ENCODE results near the gene GTF2B. TPM values are rescaled to one million over a fixed set of nuclear protein-coding genes. Genes with fewer than 3 reads are reported as not detected.
"Not testable (repeated sequence)": the region's sequence is repeated elsewhere in the genome, so short reads cannot be mapped to it uniquely, and the experiment has no call there.

Gene GTF2B
- total and polyA plus RNA-seq, 2 donors (not counting 1 experiment from before 2014, with no cell fraction given) = 37.8 to 42.2 TPM

DNA sequence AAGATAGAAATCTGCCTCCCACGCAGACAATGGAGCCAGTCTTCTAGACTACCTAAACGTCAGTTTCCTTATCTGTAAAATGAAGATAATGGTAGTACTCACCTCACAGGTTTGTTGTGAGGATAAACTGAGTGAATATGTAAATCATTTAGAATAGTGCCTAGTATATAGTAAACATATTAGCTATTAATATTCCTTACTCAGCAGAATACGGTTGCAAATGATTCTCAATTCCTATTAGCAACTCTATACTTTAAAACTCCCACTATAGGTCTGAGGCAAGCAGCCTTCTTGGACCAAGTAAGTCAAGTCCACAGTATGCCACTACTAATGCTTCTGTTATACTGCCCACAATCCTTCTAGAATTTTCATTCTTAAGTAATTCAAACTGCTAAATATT lies 5.4 kb downstream of the GTF2B start:
- H3K79me2 ChIP-seq (ENCODE audit: control insufficient read depth, insufficient read depth, low read length) = peaks cover 35% of the 10 kb centered on the region
- H3K36me3 ChIP-seq (ENCODE audit: control insufficient read depth, insufficient read depth, low read length) = peaks cover 2% of the 10 kb centered on the region
- no peaks in the 10 kb centered on the region for H4K20me1 ChIP-seq (ENCODE audit: control insufficient read depth, extremely low read depth, insufficient read depth, low read length)
- DNase-seq (ENCODE audit: low read depth in 2 of 2) = no peak
- no peaks in the 10 kb centered on the region for H3K9me3 ChIP-seq (ENCODE audit: control insufficient read depth, insufficient read depth, low read depth, low read length)
- no peak overlapping the region for H3K27ac ChIP-seq (ENCODE audit: insufficient read depth, low read length)
- H3K27me3 ChIP-seq (ENCODE audit: control insufficient read depth, insufficient read depth, low read length) = no peaks in the 10 kb centered on the region
- H3K4me1 ChIP-seq (ENCODE audit: control insufficient read depth, extremely low read depth, insufficient read depth, low read length) = peaks cover 4% of the 10 kb centered on the region
- no peak overlapping the region for H3K4me3 ChIP-seq (replicated peaks in 1 of 4; ENCODE audit: control extremely low read depth in 1 of 4, insufficient read depth in 1 of 4, low read depth in 3 of 4, low read length in 4 of 4)
- H2AFZ ChIP-seq (ENCODE audit: low read length) = no peak overlapping the region
- TF ChIP-seq, protein P1, sequence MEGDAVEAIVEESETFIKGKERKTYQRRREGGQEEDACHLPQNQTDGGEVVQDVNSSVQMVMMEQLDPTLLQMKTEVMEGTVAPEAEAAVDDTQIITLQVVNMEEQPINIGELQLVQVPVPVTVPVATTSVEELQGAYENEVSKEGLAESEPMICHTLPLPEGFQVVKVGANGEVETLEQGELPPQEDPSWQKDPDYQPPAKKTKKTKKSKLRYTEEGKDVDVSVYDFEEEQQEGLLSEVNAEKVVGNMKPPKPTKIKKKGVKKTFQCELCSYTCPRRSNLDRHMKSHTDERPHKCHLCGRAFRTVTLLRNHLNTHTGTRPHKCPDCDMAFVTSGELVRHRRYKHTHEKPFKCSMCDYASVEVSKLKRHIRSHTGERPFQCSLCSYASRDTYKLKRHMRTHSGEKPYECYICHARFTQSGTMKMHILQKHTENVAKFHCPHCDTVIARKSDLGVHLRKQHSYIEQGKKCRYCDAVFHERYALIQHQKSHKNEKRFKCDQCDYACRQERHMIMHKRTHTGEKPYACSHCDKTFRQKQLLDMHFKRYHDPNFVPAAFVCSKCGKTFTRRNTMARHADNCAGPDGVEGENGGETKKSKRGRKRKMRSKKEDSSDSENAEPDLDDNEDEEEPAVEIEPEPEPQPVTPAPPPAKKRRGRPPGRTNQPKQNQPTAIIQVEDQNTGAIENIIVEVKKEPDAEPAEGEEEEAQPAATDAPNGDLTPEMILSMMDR (conservative IDR thresholded peaks at IDR 0.05 in 1 of 2, IDR thresholded peaks at IDR 0.05 in 1 of 2; ENCODE audit: low read depth in 1 of 2, low read length in 2 of 2) = no peak
- no peak for TF ChIP-seq EZH2 (IDR thresholded peaks at IDR 0.05; ENCODE audit: low read length, missing control alignments)
- no peak overlapping the region for H3K9ac ChIP-seq (ENCODE audit: insufficient read depth, low read length)
- H3K4me2 ChIP-seq (ENCODE audit: extremely low read depth, insufficient read depth, low read length) = no peak overlapping the region

DNA sequence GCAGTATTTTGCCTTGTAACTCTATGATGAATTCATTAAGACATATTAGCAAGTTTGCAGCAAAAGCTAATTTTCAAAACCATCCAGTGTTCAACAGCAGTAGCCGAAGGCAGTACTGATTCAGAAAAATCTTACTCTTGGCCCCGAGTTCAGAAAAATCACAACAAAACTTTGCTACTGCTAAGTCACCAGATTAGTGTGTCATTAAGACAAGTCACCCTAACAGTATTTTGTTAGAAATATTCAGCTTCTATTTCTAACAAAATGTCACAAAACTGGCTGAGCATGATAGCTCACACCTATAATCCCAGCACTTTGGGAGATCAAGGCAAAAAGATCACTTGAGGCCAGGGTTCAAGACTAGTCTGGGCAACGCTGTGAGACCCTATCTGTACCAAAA lies 8.2 kb downstream of the GTF2B start:
- Histone ChIP-seq H3K27me3 (ENCODE audit: control insufficient read depth, insufficient read depth, low read length) (no peaks in the 10 kb centered on the region), H3K79me2 (ENCODE audit: control insufficient read depth, insufficient read depth, low read length) (peaks cover 8% of the 10 kb centered on the region), H3K9me3 (ENCODE audit: control insufficient read depth, insufficient read depth, low read depth, low read length) (no peaks in the 10 kb centered on the region), H2AFZ (ENCODE audit: low read length) (no peak overlapping the region), H3K4me1 (ENCODE audit: control insufficient read depth, extremely low read depth, insufficient read depth, low read length) (no peaks in the 10 kb centered on the region), H3K4me2 (ENCODE audit: extremely low read depth, insufficient read depth, low read length) (no peak overlapping the region), H3K4me3 (replicated peaks in 1 of 4; ENCODE audit: control extremely low read depth in 1 of 4, insufficient read depth in 1 of 4, low read depth in 3 of 4, low read length in 4 of 4) (no peak overlapping the region), H4K20me1 (ENCODE audit: control insufficient read depth, extremely low read depth, insufficient read depth, low read length) (no peaks in the 10 kb centered on the region), H3K27ac (ENCODE audit: insufficient read depth, low read length) (no peak overlapping the region), H3K9ac (ENCODE audit: insufficient read depth, low read length) (no peak overlapping the region), H3K36me3 (ENCODE audit: control insufficient read depth, insufficient read depth, low read length) (peaks cover 2% of the 10 kb centered on the region)
- no peak for DNase-seq (ENCODE audit: low read depth in 2 of 2)
- TF ChIP-seq, protein P1 (conservative IDR thresholded peaks at IDR 0.05 in 1 of 2, IDR thresholded peaks at IDR 0.05 in 1 of 2; ENCODE audit: low read depth in 1 of 2, low read length in 2 of 2) = no peak
- TF ChIP-seq EZH2 (IDR thresholded peaks at IDR 0.05; ENCODE audit: low read length, missing control alignments) = no peak

DNA sequence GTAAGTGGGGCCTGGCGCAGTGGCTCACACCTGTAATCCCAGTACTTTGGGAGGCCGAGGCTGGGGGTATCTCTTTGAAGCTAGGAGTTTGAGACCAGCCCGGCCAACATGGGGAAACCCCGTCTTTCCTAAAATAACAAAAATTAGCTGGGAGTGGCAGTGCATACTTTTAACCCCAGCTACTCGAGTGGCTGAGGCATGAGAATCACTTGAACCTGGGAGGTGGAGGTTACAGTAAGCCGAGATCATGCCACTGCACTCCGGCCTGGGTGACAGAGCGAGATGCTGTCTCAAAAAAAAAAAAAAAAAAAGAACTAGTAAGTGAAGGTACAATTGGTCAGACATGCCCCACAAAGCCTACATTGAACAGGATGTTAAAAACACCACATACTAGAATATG lies 10.7 kb downstream of the GTF2B start:
- H3K4me1 ChIP-seq (ENCODE audit: control insufficient read depth, extremely low read depth, insufficient read depth, low read length); H3K9ac ChIP-seq (ENCODE audit: insufficient read depth, low read length); H3K27me3 ChIP-seq (ENCODE audit: control insufficient read depth, insufficient read depth, low read length); H3K27ac ChIP-seq (ENCODE audit: insufficient read depth, low read length); H3K36me3 ChIP-seq (ENCODE audit: control insufficient read depth, insufficient read depth, low read length); H3K9me3 ChIP-seq (ENCODE audit: control insufficient read depth, insufficient read depth, low read depth, low read length); H3K79me2 ChIP-seq (ENCODE audit: control insufficient read depth, insufficient read depth, low read length); H4K20me1 ChIP-seq (ENCODE audit: control insufficient read depth, extremely low read depth, insufficient read depth, low read length); H2AFZ ChIP-seq (ENCODE audit: low read length); DNase-seq (ENCODE audit: low read depth in 2 of 2); H3K4me3 ChIP-seq (replicated peaks in 1 of 4; ENCODE audit: control extremely low read depth in 1 of 4, insufficient read depth in 1 of 4, low read depth in 3 of 4, low read length in 4 of 4); H3K4me2 ChIP-seq (ENCODE audit: extremely low read depth, insufficient read depth, low read length): not testable (repeated sequence)

Data from fibroblast of lung (primary cell).